Measurements from ENCODE around the gene KCNA4.

- TF ChIP-seq CTCF (IDR thresholded peaks at IDR 0.05; ENCODE audit: extremely low read depth in 1 of 2, insufficient read depth in 1 of 2, low read depth in 1 of 2, low read length in 2 of 2) = no peak
- TF ChIP-seq POLR2AphosphoS5 (IDR thresholded peaks at IDR 0.05; ENCODE audit: insufficient read depth, low read depth, low read length) = no peak
These were observed 53.0 kb downstream of the KCNA4 start for GRCh38 chr11:29963796-29964195.

Measured in endothelial cell of umbilical vein (primary cell).